ENCODE results near the gene KCNMB2.

GRCh38 chr3:178586076-178586475 lies 49.8 kb downstream of the KCNMB2 start:
- TF ChIP-seq EZH2phosphoT487 (IDR thresholded peaks at IDR 0.05; ENCODE audit: insufficient read depth, low read depth): no peak
- no peak for TF ChIP-seq EZH2 (IDR thresholded peaks at IDR 0.05; ENCODE audit: insufficient read depth, poor library complexity, severe bottlenecking)

Data from GM23248 (cell line).